ENCODE results near the gene PIP4P1.
"Not testable (repeated sequence)": the region's sequence is repeated elsewhere in the genome, so short reads cannot be mapped to it uniquely, and the experiment has no call there.

The PIP4P1 gene

GRCh38 chr14:20461225-20462141 is at the start of gene PIP4P1:
TSS of gene PIP4P1 (minus strand) at chr14:20461434. CDS start at chr14:20461325, 109 bp downstream.
- DNase-seq (ENCODE audit: low read depth in 2 of 2) = peak; percentile 100

- DNase-seq (ENCODE audit: low read depth in 2 of 2) = no peak
Observed at GRCh38 chr14:20508367-20508766, 47.1 kb upstream of the PIP4P1 start.

- not testable (repeated sequence) for DNase-seq (ENCODE audit: low read depth in 2 of 2)
Observed at GRCh38 chr14:20507537-20507936, 46.3 kb upstream of the PIP4P1 start.

- DNase-seq (ENCODE audit: low read depth in 2 of 2) = not testable (repeated sequence)
Observed at GRCh38 chr14:20506752-20507151, 45.5 kb upstream of the PIP4P1 start.

- DNase-seq (ENCODE audit: low read depth in 2 of 2) = not testable (repeated sequence)
Observed at GRCh38 chr14:20506276-20506675, 45.0 kb upstream of the PIP4P1 start.

GRCh38 chr14:20503898-20504297 is 42.7 kb upstream of the PIP4P1 start:
- DNase-seq (ENCODE audit: low read depth in 2 of 2) = no peak

- DNase-seq (ENCODE audit: low read depth in 2 of 2) = peak; percentile 10 to 16
Observed at GRCh38 chr14:20501346-20501745, 40.1 kb upstream of the PIP4P1 start.

- no peak for DNase-seq (ENCODE audit: low read depth in 2 of 2)
Observed at GRCh38 chr14:20499881-20500280, 38.6 kb upstream of the PIP4P1 start.

GRCh38 chr14:20499108-20499507 is 37.9 kb upstream of the PIP4P1 start:
- no peak for DNase-seq (ENCODE audit: low read depth in 2 of 2)

GRCh38 chr14:20498622-20499021 is 37.4 kb upstream of the PIP4P1 start:
- no peak for DNase-seq (ENCODE audit: low read depth in 2 of 2)

- no peak for DNase-seq (ENCODE audit: low read depth in 2 of 2)
Observed at GRCh38 chr14:20494935-20495766, 33.9 kb upstream of the PIP4P1 start.

GRCh38 chr14:20493634-20494033 is 32.4 kb upstream of the PIP4P1 start:
- DNase-seq (ENCODE audit: low read depth in 2 of 2) = no peak

- no peak for DNase-seq (ENCODE audit: low read depth in 2 of 2)
Observed at GRCh38 chr14:20492486-20492885, 31.3 kb upstream of the PIP4P1 start.

GRCh38 chr14:20490563-20490962 is 29.3 kb upstream of the PIP4P1 start:
- DNase-seq (ENCODE audit: low read depth in 2 of 2) = no peak

GRCh38 chr14:20489093-20489994 is 28.1 kb upstream of the PIP4P1 start:
- DNase-seq (ENCODE audit: low read depth in 2 of 2) = no peak

GRCh38 chr14:20487396-20487725 is 26.1 kb upstream of the PIP4P1 start:
- no peak for DNase-seq (ENCODE audit: low read depth in 2 of 2)

GRCh38 chr14:20486684-20487395 is 25.6 kb upstream of the PIP4P1 start:
- no peak for DNase-seq (ENCODE audit: low read depth in 2 of 2)

GRCh38 chr14:20485900-20486299 is 24.7 kb upstream of the PIP4P1 start:
- DNase-seq (ENCODE audit: low read depth in 2 of 2) = no peak

GRCh38 chr14:20482382-20482781 is 21.1 kb upstream of the PIP4P1 start:
- no peak for DNase-seq (ENCODE audit: low read depth in 2 of 2)

- DNase-seq (ENCODE audit: low read depth in 2 of 2) = no peak
Observed at GRCh38 chr14:20478894-20479293, 17.7 kb upstream of the PIP4P1 start.
